ENCODE measurements around the gene ASAP3.
A peak's percentile ranks its signal among the peaks of the same experiment; 100 is the strongest.

ASAP3 gene

GRCh38 chr1:23422241-23422877 is 61.6 kb downstream of the ASAP3 start:
- no peak for DNase-seq

DNA sequence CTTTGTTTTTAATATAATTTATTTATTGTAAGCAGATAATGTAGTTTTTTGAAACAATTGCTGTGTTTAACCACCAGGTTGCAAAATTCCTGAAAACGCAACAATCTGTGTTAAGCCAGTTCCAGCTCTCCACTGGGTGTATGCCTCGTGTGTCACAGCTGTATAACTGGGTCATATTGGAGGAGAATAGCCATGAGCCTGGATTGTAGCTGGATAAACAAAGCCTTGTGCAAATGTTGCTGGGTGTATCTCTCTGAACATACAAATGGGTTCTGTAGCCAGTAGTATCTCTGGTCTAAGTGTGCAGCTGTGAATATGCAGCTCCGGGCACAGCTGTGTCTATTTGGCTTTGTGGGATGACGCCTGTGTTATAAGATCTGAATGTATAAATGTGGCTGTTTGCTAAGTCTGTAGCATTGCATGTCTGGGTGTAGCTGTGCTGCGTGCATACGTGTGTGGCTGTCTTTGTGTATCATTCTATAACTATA is 62.2 kb downstream of the ASAP3 start:
- no peak for DNase-seq

DNA sequence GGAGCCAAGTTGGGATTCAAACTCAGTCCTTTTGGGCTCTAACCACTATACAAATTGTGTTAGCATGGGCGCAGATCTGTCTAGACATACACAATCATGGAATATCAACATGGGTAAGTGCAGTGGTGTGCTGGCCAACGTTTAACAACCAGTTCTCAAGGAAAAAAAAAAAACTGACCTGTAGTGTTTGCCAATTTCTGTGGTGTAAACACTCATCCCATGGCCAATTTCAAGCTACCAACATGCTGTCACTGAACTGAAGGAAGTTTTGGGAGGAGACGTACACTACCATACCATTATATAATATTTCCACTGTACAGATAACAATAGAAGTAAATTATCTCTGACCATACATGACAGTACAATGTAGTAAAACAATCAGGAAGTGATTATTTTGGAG is 62.6 kb downstream of the ASAP3 start:
- DNase-seq = no peak

DNA sequence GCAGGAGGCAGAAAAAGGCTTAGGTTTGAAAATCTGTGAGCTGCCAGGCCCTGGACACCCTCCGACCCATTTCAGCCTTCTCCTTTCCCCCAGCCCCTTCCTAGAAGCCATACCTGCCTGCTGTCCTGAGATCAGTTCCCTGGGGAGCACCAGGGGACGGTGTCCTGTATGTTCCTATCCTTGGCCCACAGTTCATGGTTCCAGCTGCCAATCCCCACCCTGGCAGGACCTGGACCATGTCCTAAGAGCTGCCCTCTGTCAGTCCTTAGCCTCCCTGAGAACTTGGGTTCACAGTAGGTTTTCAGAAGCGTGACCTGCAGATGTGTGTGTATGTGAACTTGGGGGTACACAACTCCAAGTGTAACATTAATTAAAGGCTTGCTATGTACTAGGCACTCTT is 63.2 kb downstream of the ASAP3 start:
- no peak for DNase-seq

DNA sequence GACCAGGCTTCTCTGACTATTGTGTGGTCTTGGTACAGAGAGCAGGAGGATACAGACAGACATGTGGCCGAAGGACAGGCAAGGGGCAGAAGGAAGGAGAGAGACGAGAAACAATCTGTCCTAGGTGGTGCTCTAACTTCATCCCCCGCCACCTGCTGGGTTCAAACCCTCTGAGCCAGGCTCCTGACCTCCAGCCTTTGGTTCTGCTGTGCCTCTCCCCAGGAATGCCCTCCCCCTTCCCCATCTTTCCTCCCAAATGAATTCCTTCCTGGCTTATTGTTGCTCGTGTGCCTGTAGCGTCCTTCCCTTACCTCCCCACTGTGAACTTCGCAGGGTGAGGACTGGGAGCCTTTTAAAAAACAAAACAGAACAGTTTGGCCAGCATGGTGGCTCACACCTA is 64.8 kb downstream of the ASAP3 start:
- DNase-seq = no peak

- peak; percentile 85 to 96 for DNase-seq
These were observed 66.4 kb downstream of the ASAP3 start for GRCh38 chr1:23417570-23417969.

GRCh38 chr1:23416964-23417363 is 67.0 kb downstream of the ASAP3 start:
- no peak for DNase-seq

DNA sequence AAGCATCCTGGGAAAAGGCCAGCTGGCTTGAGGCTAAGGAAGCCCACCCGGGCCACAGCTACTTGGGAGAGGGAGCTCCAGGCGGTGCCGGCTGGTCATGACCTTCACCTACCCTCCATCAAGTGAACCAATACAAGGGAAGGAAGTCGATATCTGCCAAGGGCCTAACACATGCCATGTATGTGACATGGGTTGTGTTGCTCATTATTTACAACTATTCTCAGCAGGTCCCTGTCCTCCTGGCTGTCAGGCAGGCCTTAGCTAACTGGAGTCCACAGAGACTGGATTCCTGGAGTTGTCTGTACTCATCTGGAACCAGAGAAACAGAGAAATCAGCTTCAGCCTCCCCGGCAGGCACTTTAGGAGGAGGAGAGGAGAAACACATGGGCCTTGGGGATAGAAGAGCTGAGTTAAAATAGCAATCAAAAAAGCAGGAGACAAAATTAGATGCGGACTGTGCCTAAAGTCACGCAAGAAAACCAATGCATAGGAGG is 75.1 kb downstream of the ASAP3 start:
- DNase-seq = no peak

DNA sequence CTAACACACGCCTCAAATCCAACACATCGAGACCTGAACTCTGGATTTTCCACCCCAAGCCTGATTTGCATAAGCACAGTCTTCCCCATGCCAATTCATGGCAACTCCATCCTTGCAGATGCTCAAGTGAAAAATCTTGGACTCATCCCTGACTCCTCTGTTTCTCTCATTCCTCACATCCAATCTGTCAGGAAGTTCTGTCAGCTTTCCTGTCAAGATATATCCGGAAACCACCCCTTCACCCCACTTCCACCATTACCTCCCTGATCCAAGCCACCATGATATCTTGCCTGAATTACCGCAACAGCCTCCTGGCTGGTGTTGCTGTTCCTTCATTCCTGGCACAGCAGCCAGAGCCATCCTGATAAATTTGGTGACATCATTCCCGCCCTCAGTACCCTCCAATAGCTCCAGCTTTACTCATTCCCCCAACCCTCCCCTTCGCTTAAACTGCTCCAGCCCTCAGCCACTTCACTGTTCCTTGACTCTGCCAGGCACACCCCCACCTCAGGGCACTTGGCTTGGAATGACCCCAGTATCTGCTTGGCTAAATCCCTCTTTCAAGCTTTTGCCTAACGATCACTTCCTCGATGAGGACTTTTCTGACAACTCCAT is 76.9 kb downstream of the ASAP3 start:
- peak in 1 of 2 experiments; percentile 68 for DNase-seq

DNA sequence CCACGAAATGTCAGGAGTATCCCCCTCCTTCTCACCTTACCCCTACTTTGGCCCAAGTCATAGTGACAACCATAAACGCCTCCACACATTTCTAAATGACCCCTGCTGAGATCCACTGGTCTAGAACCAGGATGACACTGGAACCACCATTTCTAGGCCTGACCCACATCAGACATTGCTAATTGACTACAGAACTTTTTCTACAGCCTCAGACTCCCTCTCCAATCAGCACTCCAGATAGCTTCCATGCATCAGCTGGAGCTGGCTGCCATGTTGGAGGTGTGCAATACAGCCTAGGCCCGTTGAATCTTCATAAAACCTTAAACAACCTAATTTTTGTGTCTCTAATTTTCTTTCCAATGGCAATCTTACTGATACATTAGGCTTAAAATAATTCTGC is 78.0 kb downstream of the ASAP3 start:
- no peak for DNase-seq

- peak; percentile 97 to 99 for DNase-seq
These were observed 80.1 kb downstream of the ASAP3 start for GRCh38 chr1:23403735-23404486.

- DNase-seq = no peak
These were observed 80.6 kb downstream of the ASAP3 start for GRCh38 chr1:23403355-23403734.

GRCh38 chr1:23403038-23403336 is 81.0 kb downstream of the ASAP3 start:
- DNase-seq = no peak

GRCh38 chr1:23402286-23403037 is 81.5 kb downstream of the ASAP3 start:
- DNase-seq = no peak

DNA sequence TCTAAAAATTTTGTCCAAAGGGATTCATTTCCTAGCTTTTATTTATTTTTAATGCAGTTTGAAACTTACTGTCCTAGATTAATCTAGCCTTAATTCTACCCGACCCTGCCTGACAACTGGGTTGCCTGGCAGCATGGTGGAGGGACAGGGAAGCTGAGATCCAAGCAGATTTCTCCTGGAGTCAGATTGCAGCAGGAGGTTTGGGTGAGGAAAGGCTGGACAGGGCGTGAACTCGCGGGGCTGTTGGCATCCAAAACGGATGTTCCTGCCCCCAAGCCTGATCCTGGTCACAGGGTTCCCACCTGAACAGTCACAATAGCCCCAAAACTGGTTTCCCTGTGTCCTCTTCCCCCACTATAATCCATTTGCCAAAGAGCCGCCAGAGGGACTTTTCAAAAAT is 82.7 kb downstream of the ASAP3 start:
- no peak for DNase-seq

DNA sequence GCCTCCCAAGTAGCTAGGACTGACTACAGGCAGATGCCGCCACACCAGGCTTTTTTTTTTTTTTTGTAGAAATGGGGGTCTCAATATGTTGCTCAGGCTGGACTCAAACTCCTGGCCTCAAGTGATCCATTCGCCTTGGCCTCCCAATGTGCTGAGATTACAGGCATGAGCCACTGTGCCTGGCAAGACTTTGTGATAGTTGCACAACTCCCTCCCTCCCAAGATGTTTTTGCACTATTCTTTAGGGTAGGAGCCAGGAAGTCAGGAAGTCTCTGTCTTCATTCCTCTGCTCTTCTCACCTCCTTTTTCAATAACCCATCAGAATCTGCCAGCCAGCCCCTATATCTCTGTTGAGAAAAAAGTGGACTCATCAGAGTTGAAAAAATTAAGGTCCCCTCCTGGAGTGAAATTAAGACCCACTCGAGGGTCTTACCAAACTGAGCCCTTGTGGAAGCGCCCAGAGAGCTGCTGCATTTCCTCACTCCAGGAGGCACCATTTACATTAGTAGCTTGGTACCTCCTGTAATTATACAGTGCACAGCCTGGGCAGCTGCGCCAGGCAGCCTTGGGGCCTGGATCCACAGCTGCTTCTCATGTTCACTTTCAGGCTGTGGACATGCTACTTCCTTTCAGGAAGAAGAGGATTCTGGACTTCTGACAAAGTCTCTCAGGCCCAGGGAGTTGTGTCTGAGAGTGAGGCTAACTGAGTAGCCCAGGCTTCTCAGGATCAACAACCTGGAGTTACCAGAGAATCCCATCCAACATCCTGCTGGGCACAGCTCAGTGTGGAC is 83.5 kb downstream of the ASAP3 start:
- no peak for DNase-seq

DNA sequence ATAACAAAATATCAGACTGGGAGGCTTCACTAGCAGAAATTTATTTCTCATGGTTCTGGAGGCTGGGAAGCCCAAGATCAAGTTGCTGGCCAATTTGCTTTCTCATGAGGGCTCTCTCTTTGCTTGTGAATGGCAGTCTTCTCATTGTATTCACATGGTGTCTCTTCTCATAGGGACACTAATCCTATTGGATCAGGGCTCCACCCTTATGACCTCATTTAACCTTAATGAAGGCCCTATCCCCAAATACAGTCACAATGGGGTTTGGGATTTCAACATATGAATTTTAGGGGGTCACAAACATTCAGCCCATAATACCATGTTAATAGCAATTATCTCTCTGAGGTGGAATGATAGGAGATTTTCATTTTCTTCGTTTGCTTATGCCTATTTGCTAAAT is 84.8 kb downstream of the ASAP3 start:
- no peak for DNase-seq

GRCh38 chr1:23397908-23398307 is 86.1 kb downstream of the ASAP3 start:
- DNase-seq = no peak

DNA sequence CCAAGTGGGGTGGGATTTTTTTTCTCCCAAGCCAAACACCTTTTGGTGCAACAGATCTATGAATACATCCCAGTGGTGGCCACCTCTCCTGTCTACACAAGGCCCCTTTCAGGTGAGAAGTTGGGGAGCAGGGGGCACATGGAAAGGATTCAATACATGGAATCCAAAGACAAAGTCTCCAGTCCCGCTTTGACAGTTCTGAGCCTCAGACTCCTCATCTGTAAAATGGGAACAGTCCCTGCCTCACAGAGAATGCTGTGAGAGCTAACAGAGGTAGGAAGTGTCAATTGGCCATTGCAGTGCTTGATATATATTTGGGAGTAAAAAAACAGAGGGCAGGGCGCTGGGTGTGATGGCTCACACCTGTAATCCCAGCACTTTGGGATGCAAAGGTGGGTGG is 87.6 kb downstream of the ASAP3 start:
- DNase-seq = no peak

GRCh38 chr1:23395849-23396248 is 88.1 kb downstream of the ASAP3 start:
- DNase-seq = no peak

DNA sequence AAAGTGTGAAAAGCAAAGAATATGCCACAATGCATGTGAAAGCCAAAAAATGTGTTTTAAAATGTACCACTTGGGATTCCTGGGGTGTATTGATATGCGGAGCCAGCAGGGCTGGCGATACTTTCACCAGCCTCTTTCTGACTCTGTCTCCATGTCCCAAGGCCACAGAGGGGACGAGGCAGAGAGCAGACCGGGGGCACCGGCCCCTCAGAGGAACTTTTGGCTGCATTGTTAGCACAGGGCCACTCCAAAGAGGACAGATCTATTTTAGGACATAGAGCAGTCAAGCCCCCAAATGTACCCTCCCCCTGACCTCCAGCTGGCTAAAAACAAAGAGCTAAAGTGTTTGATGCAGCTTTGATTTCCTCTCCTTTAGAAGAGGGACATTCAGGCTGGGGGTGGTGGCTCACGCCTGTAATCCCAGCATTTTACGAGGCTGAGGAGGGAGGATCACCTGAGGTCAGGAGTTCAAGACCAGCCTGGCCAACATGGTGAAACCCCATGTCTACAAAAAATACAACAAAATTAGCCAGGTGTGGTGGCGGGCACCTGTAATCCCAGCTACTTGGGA is 88.7 kb downstream of the ASAP3 start:
- DNase-seq = no peak

- DNase-seq = peak in 1 of 2 experiments; percentile 52
These were observed 89.3 kb downstream of the ASAP3 start for GRCh38 chr1:23394684-23395083.
